ENCODE measurements around the gene LGALS3BP.

Gene LGALS3BP

DNA sequence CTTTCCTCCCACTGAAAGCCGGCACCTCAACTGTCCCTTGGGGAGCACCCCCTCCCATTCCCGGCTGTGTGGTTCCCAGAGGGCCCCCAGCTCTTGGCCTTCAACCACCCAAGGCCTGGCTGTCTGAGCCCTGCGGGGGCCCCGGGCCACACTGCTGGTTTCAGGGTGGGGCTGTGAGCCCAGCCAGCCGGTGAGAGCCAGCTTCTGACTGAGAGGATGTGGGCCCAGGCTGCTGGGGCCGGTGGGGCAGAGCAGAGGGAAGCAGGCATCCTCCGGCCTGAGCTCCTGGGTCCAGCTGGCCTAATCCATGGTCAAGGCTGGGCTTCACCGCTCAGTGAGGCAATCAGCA lies 875 bp upstream of the LGALS3BP start:
- H3K27ac ChIP-seq (ENCODE audit: low read depth, low read length, poor library complexity, severe bottlenecking), result no peak overlapping the region
- H2AFZ ChIP-seq (ENCODE audit: low read length), result no peak overlapping the region
- no peaks in the 10 kb centered on the region for H3K36me3 ChIP-seq (ENCODE audit: insufficient read depth, low read length)
- no peaks in the 10 kb centered on the region for H3K27me3 ChIP-seq (ENCODE audit: insufficient read depth, low read length)
- H3K4me3 ChIP-seq (ENCODE audit: low read depth, low read length, poor library complexity, severe bottlenecking), result no peak overlapping the region
- TF ChIP-seq CTCF (IDR thresholded peaks at IDR 0.05; ENCODE audit: low read length), result no peak
- TF ChIP-seq EZH2 (IDR thresholded peaks at IDR 0.05; ENCODE audit: borderline replicate concordance, low read length), result no peak
- H3K4me1 ChIP-seq (ENCODE audit: insufficient read depth, low read length, severe bottlenecking), result peaks cover 5% of the 10 kb centered on the region
- no peaks in the 10 kb centered on the region for H3K9me2 ChIP-seq (ENCODE audit: low read depth, low read length)
- no peaks in the 10 kb centered on the region for H3F3A ChIP-seq (ENCODE audit: insufficient read depth, low read length)
- H3K9ac ChIP-seq (ENCODE audit: low read length), result no peak overlapping the region
- no peaks in the 10 kb centered on the region for H3K9me3 ChIP-seq (ENCODE audit: low read length)
- H4K20me1 ChIP-seq (ENCODE audit: insufficient read depth, low read length), result no peaks in the 10 kb centered on the region
- no peak overlapping the region for H3K4me2 ChIP-seq (ENCODE audit: low read length)
- H3K79me2 ChIP-seq (ENCODE audit: insufficient read depth, low read length), result no peaks in the 10 kb centered on the region

- Histone ChIP-seq H3K4me3 (ENCODE audit: low read depth, low read length, poor library complexity, severe bottlenecking) (no peak overlapping the region), H3K79me2 (ENCODE audit: insufficient read depth, low read length) (no peaks in the 10 kb centered on the region), H2AFZ (ENCODE audit: low read length) (no peak overlapping the region), H3K9ac (ENCODE audit: low read length) (no peak overlapping the region), H3K4me1 (ENCODE audit: insufficient read depth, low read length, severe bottlenecking) (peaks cover 10% of the 10 kb centered on the region), H3K9me2 (ENCODE audit: low read depth, low read length) (no peaks in the 10 kb centered on the region), H3K9me3 (ENCODE audit: low read length) (no peaks in the 10 kb centered on the region), H3F3A (ENCODE audit: insufficient read depth, low read length) (no peaks in the 10 kb centered on the region), H3K36me3 (ENCODE audit: insufficient read depth, low read length) (no peaks in the 10 kb centered on the region), H3K4me2 (ENCODE audit: low read length) (no peak overlapping the region), H3K27me3 (ENCODE audit: insufficient read depth, low read length) (no peaks in the 10 kb centered on the region; the same call in 1 of the 2 replicates), H4K20me1 (ENCODE audit: insufficient read depth, low read length) (no peaks in the 10 kb centered on the region), H3K27ac (ENCODE audit: low read depth, low read length, poor library complexity, severe bottlenecking) (no peak overlapping the region)
- TF ChIP-seq EZH2 (IDR thresholded peaks at IDR 0.05; ENCODE audit: borderline replicate concordance, low read length), result no peak
- TF ChIP-seq CTCF (IDR thresholded peaks at IDR 0.05; ENCODE audit: low read length), result no peak
Observed at GRCh38 chr17:78977997-78978973, 1.4 kb downstream of the LGALS3BP start.

DNA sequence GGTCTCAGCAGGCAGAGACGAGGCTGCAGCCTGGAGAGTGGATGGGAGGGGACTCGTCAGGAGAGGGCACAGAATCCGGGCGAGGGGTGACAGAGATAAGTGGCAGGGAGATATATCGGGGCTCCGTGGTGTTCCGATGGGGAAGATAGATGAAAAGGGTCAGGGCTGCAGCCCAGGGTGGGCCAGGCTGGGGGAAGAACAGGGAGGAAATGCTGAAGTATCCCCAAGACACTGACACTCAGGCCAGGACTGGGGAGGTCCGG lies 2.1 kb downstream of the LGALS3BP start:
- Histone ChIP-seq H3K4me3 (ENCODE audit: low read depth, low read length, poor library complexity, severe bottlenecking) (no peak overlapping the region), H3K79me2 (ENCODE audit: insufficient read depth, low read length) (no peaks in the 10 kb centered on the region), H3K4me1 (ENCODE audit: insufficient read depth, low read length, severe bottlenecking) (peaks cover 10% of the 10 kb centered on the region), H4K20me1 (ENCODE audit: insufficient read depth, low read length) (no peaks in the 10 kb centered on the region), H3K9me2 (ENCODE audit: low read depth, low read length) (no peaks in the 10 kb centered on the region), H2AFZ (ENCODE audit: low read length) (no peak overlapping the region), H3K27me3 (ENCODE audit: insufficient read depth, low read length) (no peaks in the 10 kb centered on the region; the same call in 1 of the 2 replicates), H3F3A (ENCODE audit: insufficient read depth, low read length) (no peaks in the 10 kb centered on the region), H3K9me3 (ENCODE audit: low read length) (no peaks in the 10 kb centered on the region), H3K27ac (ENCODE audit: low read depth, low read length, poor library complexity, severe bottlenecking) (no peak overlapping the region), H3K9ac (ENCODE audit: low read length) (no peak overlapping the region), H3K4me2 (ENCODE audit: low read length) (no peak overlapping the region), H3K36me3 (ENCODE audit: insufficient read depth, low read length) (no peaks in the 10 kb centered on the region)
- TF ChIP-seq CTCF (IDR thresholded peaks at IDR 0.05; ENCODE audit: low read length) (no peak), EZH2 (IDR thresholded peaks at IDR 0.05; ENCODE audit: borderline replicate concordance, low read length) (no peak)

Measured in OCI-LY1 (cell line).